ENCODE data around the gene PSD4.

PSD4 gene

GRCh38 chr2:113198048-113198789, 24.4 kb downstream of the PSD4 start:
- H3K4me3 ChIP-seq (IDR thresholded peaks at IDR 0.05; ENCODE audit: insufficient read depth, low read depth, low read length), result no peak overlapping the region
- H3K9ac ChIP-seq, result no peak overlapping the region
- TF ChIP-seq CTCF (conservative IDR thresholded peaks at IDR 0.05; ENCODE audit: low read depth, low read length), result no peak

GRCh38 chr2:113198790-113199612, 25.2 kb downstream of the PSD4 start:
- peak overlapping the region; percentile 22; the same call in 1 of the 2 replicates for H3K9ac ChIP-seq
- H3K4me2 ChIP-seq, result no peak overlapping the region; the same call in 1 of the 2 replicates
- H4K20me1 ChIP-seq (ENCODE audit: insufficient read depth), result no peaks in the 10 kb centered on the region
- peak; percentile 44 for TF ChIP-seq CTCF (conservative IDR thresholded peaks at IDR 0.05; ENCODE audit: low read depth, low read length)
- H3K79me2 ChIP-seq (ENCODE audit: insufficient read depth, low read depth), result no peaks in the 10 kb centered on the region
- no peaks in the 10 kb centered on the region for H3K27me3 ChIP-seq (ENCODE audit: insufficient read depth, low read depth)
- no peaks in the 10 kb centered on the region for H3K4me1 ChIP-seq (ENCODE audit: low read depth, poor library complexity, severe bottlenecking)
- H3K36me3 ChIP-seq (ENCODE audit: insufficient read depth), result no peaks in the 10 kb centered on the region
- peak overlapping the region; percentile 77 for H2AFZ ChIP-seq (ENCODE audit: low read depth)
- H3K4me3 ChIP-seq (IDR thresholded peaks at IDR 0.05; ENCODE audit: insufficient read depth, low read depth, low read length), result no peak overlapping the region
- H3K27ac ChIP-seq, result no peak overlapping the region

More at GRCh38 chr2:113198048-113198789, 24.4 kb downstream of the PSD4 start:
- no peaks in the 10 kb centered on the region for H3K4me1 ChIP-seq (ENCODE audit: low read depth, poor library complexity, severe bottlenecking)
- no peaks in the 10 kb centered on the region for H3K27me3 ChIP-seq (ENCODE audit: insufficient read depth, low read depth)
- no peak overlapping the region for H2AFZ ChIP-seq (ENCODE audit: low read depth)
- no peak overlapping the region for H3K4me2 ChIP-seq
- no peak overlapping the region for H3K27ac ChIP-seq
- H4K20me1 ChIP-seq (ENCODE audit: insufficient read depth), result no peaks in the 10 kb centered on the region
- H3K36me3 ChIP-seq (ENCODE audit: insufficient read depth), result no peaks in the 10 kb centered on the region
- no peaks in the 10 kb centered on the region for H3K79me2 ChIP-seq (ENCODE audit: insufficient read depth, low read depth)

- Histone ChIP-seq H4K20me1 (ENCODE audit: insufficient read depth) (no peaks in the 10 kb centered on the region), H3K4me1 (ENCODE audit: low read depth, poor library complexity, severe bottlenecking) (no peaks in the 10 kb centered on the region), H3K4me2 (no peak overlapping the region), H3K36me3 (ENCODE audit: insufficient read depth) (no peaks in the 10 kb centered on the region), H3K4me3 (IDR thresholded peaks at IDR 0.05; ENCODE audit: insufficient read depth, low read depth, low read length) (no peak overlapping the region), H3K79me2 (ENCODE audit: insufficient read depth, low read depth) (no peaks in the 10 kb centered on the region), H3K9ac (no peak overlapping the region), H2AFZ (ENCODE audit: low read depth) (no peak overlapping the region; the same call in 1 of the 2 replicates), H3K27ac (no peak overlapping the region), H3K27me3 (ENCODE audit: insufficient read depth, low read depth) (no peaks in the 10 kb centered on the region)
- no peak for TF ChIP-seq CTCF (conservative IDR thresholded peaks at IDR 0.05; ENCODE audit: low read depth, low read length)
These were observed 26.5 kb downstream of the PSD4 start for GRCh38 chr2:113200236-113200635.

GRCh38 chr2:113200736-113201490, 27.1 kb downstream of the PSD4 start:
- TF ChIP-seq CTCF (conservative IDR thresholded peaks at IDR 0.05; ENCODE audit: low read depth, low read length), result no peak
- no peak overlapping the region for H2AFZ ChIP-seq (ENCODE audit: low read depth)
- H3K4me2 ChIP-seq, result no peak overlapping the region
- H3K79me2 ChIP-seq (ENCODE audit: insufficient read depth, low read depth), result no peaks in the 10 kb centered on the region
- H3K27ac ChIP-seq, result no peak overlapping the region
- H3K9ac ChIP-seq, result no peak overlapping the region
- no peaks in the 10 kb centered on the region for H4K20me1 ChIP-seq (ENCODE audit: insufficient read depth)
- no peak overlapping the region for H3K4me3 ChIP-seq (IDR thresholded peaks at IDR 0.05; ENCODE audit: insufficient read depth, low read depth, low read length)
- no peaks in the 10 kb centered on the region for H3K36me3 ChIP-seq (ENCODE audit: insufficient read depth)
- H3K4me1 ChIP-seq (ENCODE audit: low read depth, poor library complexity, severe bottlenecking), result no peaks in the 10 kb centered on the region
- H3K27me3 ChIP-seq (ENCODE audit: insufficient read depth, low read depth), result no peaks in the 10 kb centered on the region

All from KMS-11 (cell line).